HEK293 (cell line): ENCODE measurements around the gene DDOST.

Source experiments
- HOXD13 ChIP-seq: sonication (generic); formaldehyde crosslinking; IDR thresholded peaks from 2 replicates; pipeline ENCODE4 v1.8.0; 2022; ENCODE audit warnings: missing genetic modification reagents, borderline replicate concordance
- RBAK ChIP-seq: fragments of 450-650 bp; formaldehyde crosslinking; IDR thresholded peaks from 2 replicates; pipeline ENCODE4 v1.5.1; 2016; ENCODE audit warnings: missing biosample characterization, missing genetic modification characterization
- ZNF211 ChIP-seq: fragments of 450-650 bp; formaldehyde crosslinking; IDR thresholded peaks from 2 replicates; pipeline ENCODE4 v1.5.1; 2016; ENCODE audit warnings: low read depth, missing biosample characterization, missing genetic modification characterization
- ZNF350 ChIP-seq: fragments of 450-650 bp; formaldehyde crosslinking; IDR thresholded peaks from 2 replicates; pipeline ENCODE4 v1.5.0; 2017; ENCODE audit warnings: missing biosample characterization, mild to moderate bottlenecking, missing genetic modification characterization
- ZNF558 ChIP-seq: fragments of 450-650 bp; formaldehyde crosslinking; IDR thresholded peaks from 2 replicates; pipeline ENCODE4 v1.5.1; 2016; ENCODE audit warnings: missing biosample characterization, missing genetic modification characterization
- ZNF626 ChIP-seq: fragments of 450-650 bp; sonication (Bioruptor Pico); formaldehyde crosslinking; IDR thresholded peaks from 2 replicates; pipeline ENCODE4 v1.5.1; 2018; ENCODE audit warnings: missing biosample characterization, missing genetic modification characterization, inconsistent platforms
- TF ChIP-seq, protein P1 (sequence below): fragments of 450-650 bp; formaldehyde crosslinking; IDR thresholded peaks from 2 replicates; pipeline ENCODE4 v1.5.1; 2016; ENCODE audit warnings: missing biosample characterization, missing genetic modification characterization
- TF ChIP-seq, protein P2 (sequence below): fragments of 450-650 bp; formaldehyde crosslinking; IDR thresholded peaks from 2 replicates; pipeline ENCODE4 v1.5.1; 2016; ENCODE audit warnings: missing biosample characterization, missing genetic modification characterization, borderline replicate concordance
- TF ChIP-seq, protein P3 (sequence below): sonication (generic); formaldehyde crosslinking; IDR thresholded peaks from 2 replicates; pipeline ENCODE4 v1.8.1; 2022; ENCODE audit warnings: mild to moderate bottlenecking, moderate library complexity, missing genetic modification reagents

DNA sequence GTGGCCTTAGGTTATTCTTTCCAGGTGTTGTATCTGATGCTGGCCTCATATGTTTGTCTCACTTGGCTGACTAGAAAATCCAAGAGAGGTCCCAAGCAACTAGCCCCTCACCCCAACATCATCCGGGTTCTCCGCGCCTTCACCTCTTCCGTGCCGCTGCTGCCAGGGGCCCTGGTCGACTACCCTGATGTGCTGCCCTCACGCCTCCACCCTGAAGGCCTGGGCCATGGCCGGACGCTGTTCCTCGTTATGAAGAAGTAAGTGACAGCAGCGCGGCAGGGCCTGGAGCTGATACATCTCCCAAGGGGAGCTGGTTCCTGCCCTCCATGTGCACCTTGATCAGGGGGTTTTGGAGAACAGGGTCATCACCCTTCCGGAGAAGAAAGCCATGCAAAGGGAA lies 16.8 kb downstream of the DDOST start:
- TF ChIP-seq ZNF350 (tag by site-specific recombination) (no peak), HOXD13 (CRISPR knock-in tag) (no peak), ZNF558 (tag by site-specific recombination) (no peak), RBAK (tag by site-specific recombination) (no peak), ZNF211 (no peak), ZNF626 (no peak)
- TF ChIP-seq, protein P1, sequence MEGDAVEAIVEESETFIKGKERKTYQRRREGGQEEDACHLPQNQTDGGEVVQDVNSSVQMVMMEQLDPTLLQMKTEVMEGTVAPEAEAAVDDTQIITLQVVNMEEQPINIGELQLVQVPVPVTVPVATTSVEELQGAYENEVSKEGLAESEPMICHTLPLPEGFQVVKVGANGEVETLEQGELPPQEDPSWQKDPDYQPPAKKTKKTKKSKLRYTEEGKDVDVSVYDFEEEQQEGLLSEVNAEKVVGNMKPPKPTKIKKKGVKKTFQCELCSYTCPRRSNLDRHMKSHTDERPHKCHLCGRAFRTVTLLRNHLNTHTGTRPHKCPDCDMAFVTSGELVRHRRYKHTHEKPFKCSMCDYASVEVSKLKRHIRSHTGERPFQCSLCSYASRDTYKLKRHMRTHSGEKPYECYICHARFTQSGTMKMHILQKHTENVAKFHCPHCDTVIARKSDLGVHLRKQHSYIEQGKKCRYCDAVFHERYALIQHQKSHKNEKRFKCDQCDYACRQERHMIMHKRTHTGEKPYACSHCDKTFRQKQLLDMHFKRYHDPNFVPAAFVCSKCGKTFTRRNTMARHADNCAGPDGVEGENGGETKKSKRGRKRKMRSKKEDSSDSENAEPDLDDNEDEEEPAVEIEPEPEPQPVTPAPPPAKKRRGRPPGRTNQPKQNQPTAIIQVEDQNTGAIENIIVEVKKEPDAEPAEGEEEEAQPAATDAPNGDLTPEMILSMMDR: no peak
- TF ChIP-seq, protein P2, sequence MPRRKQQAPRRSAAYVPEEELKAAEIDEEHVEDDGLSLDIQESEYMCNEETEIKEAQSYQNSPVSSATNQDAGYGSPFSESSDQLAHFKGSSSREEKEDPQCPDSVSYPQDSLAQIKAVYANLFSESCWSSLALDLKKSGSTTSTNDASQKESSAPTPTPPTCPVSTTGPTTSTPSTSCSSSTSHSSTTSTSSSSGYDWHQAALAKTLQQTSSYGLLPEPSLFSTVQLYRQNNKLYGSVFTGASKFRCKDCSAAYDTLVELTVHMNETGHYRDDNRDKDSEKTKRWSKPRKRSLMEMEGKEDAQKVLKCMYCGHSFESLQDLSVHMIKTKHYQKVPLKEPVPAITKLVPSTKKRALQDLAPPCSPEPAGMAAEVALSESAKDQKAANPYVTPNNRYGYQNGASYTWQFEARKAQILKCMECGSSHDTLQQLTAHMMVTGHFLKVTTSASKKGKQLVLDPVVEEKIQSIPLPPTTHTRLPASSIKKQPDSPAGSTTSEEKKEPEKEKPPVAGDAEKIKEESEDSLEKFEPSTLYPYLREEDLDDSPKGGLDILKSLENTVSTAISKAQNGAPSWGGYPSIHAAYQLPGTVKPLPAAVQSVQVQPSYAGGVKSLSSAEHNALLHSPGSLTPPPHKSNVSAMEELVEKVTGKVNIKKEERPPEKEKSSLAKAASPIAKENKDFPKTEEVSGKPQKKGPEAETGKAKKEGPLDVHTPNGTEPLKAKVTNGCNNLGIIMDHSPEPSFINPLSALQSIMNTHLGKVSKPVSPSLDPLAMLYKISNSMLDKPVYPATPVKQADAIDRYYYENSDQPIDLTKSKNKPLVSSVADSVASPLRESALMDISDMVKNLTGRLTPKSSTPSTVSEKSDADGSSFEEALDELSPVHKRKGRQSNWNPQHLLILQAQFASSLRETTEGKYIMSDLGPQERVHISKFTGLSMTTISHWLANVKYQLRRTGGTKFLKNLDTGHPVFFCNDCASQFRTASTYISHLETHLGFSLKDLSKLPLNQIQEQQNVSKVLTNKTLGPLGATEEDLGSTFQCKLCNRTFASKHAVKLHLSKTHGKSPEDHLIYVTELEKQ (tag by site-specific recombination): no peak
- TF ChIP-seq, protein P3, sequence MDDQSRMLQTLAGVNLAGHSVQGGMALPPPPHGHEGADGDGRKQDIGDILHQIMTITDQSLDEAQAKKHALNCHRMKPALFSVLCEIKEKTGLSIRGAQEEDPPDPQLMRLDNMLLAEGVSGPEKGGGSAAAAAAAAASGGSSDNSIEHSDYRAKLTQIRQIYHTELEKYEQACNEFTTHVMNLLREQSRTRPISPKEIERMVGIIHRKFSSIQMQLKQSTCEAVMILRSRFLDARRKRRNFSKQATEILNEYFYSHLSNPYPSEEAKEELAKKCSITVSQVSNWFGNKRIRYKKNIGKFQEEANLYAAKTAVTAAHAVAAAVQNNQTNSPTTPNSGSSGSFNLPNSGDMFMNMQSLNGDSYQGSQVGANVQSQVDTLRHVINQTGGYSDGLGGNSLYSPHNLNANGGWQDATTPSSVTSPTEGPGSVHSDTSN (CRISPR knock-in tag): no peak
